HCT116 (cell line): ENCODE data around the gene THSD1. TPM values are rescaled to one million over a fixed set of nuclear protein-coding genes. Genes with fewer than 3 reads are reported as not detected.

Experiments
- ATAC-seq: fragments of 200-7000 bp; cut with Tn5 transposase; 2 replicates; pipeline ENCODE4 v1.9.1; 2020; ENCODE audit warnings: mild to moderate bottlenecking, moderate library complexity
- BruUV-seq: library from RNA; stranded (reverse); fragments of 400-500 nt; replicated peaks from 2 replicates; lab custom pipeline; 2021; lab: Mats Ljungman, UMichigan
- CTCF ChIA-PET: fragments of 300-600 bp; sonication (Branson Sonifier 250); formaldehyde crosslinking; loops from one replicate; lab custom pipeline; 2021; ENCODE audit warnings: antibody characterized with exemption; lab: Charles Lee
- POLR2A ChIA-PET: fragments of 300-600, 350-600 bp; sonication (Branson Sonifier 250); formaldehyde crosslinking; loops from one replicate; lab custom pipeline; 2021; ENCODE audit warnings: antibody characterized with exemption; lab: Charles Lee
- RAD21 ChIA-PET, 2 experiments: fragments of 300-600 bp; sonication (Branson Sonifier 250); formaldehyde crosslinking; loops; one replicate each; lab custom pipeline; 2023; ENCODE audit warnings: low total read pairs in 2 of 2; ENCODE audit not compliant: uncharacterized antibody in 2 of 2, unreplicated experiment in 2 of 2, low non-redundant PET in 1 of 2; lab: Charles Lee
- DNase-seq: peaks from one replicate; pipeline ENCODE4 v3.0.0-alpha.2; 2010; ENCODE audit warnings: low read depth, low spot score
- H2AFZ ChIP-seq: fragments of 200-600 bp; shearing (Covaris generic), sonication (generic); 2 replicates; pipeline ENCODE4 v1.6.1; 2017; ENCODE audit warnings: low read depth, mixed run types, mixed read lengths, antibody characterized with exemption, low read length; ENCODE audit not compliant: poor library complexity, severe bottlenecking
- H3K27ac ChIP-seq: 2 replicates; pipeline ENCODE4 v1.5.1; 2012; ENCODE audit warnings: low read depth, low read length
- H3K27me3 ChIP-seq: fragments of 200-600 bp; sonication (generic); 2 replicates; pipeline ENCODE4 v1.6.1; 2016; ENCODE audit warnings: mixed run types, low read length, mixed read lengths; ENCODE audit not compliant: insufficient read depth
- H3K36me3 ChIP-seq, 2 experiments: fragments of 200-500 bp in 1 of 2; fragments of 200-600 bp in 1 of 2; sonication (Bioruptor generic) in 1 of 2; sonication (generic) in 1 of 2; 2 replicates each; pipeline versions ENCODE4 v1.5.1 to v1.6.1; 2014 to 2016; ENCODE audit warnings: low read length in 2 of 2, inconsistent platforms in 1 of 2, mixed read lengths in 1 of 2, mixed run types in 1 of 2; ENCODE audit not compliant: insufficient read depth in 2 of 2, control insufficient read depth in 1 of 2
- H3K4me1 ChIP-seq, 2 experiments: fragments of 200-600 bp in 1 of 2; sonication (generic) in 1 of 2; 2 replicates each; pipeline versions ENCODE4 v1.5.1 to v1.6.1; 2012 to 2017; ENCODE audit warnings: low read length in 2 of 2, inconsistent platforms in 1 of 2, mild to moderate bottlenecking in 1 of 2, mixed read lengths in 1 of 2, mixed run types in 1 of 2, moderate library complexity in 1 of 2; ENCODE audit not compliant: insufficient read depth in 2 of 2, control insufficient read depth in 1 of 2
- H3K4me2 ChIP-seq: fragments of 200-600 bp; sonication (generic); 2 replicates; pipeline ENCODE4 v1.6.1; 2017; ENCODE audit warnings: mixed run types, low read length, mixed read lengths
- H3K4me3 ChIP-seq, 2 experiments: fragments of 200-600 bp in 1 of 2; sonication (generic) in 1 of 2; replicated peaks in 1 of 2; 2 replicates each; pipeline ENCODE4 v1.5.1; 2011 to 2016; ENCODE audit warnings: low read length in 2 of 2, control low read depth in 1 of 2, low read depth in 1 of 2, mild to moderate bottlenecking in 1 of 2, mixed read lengths in 1 of 2, mixed run types in 1 of 2
- H3K79me2 ChIP-seq: fragments of 200-600 bp; sonication (generic); 2 replicates; pipeline ENCODE4 v1.6.1; 2017; ENCODE audit warnings: mild to moderate bottlenecking, mixed run types, low read length, moderate library complexity, mixed read lengths; ENCODE audit not compliant: insufficient read depth
- H3K9ac ChIP-seq: fragments of 200-600 bp; sonication (generic); 2 replicates; pipeline ENCODE4 v1.6.1; 2016; ENCODE audit warnings: low read length, mixed read lengths
- H3K9me2 ChIP-seq: fragments of 200-600 bp; sonication (generic), shearing (Covaris generic); 2 replicates; pipeline ENCODE4 v1.6.1; 2017; ENCODE audit warnings: mixed run types, mild to moderate bottlenecking, moderate library complexity; ENCODE audit not compliant: insufficient read depth
- H3K9me3 ChIP-seq, 2 experiments: fragments of 200-500 bp in 1 of 2; fragments of 200-600 bp in 1 of 2; sonication (Bioruptor generic) in 1 of 2; sonication (generic) in 1 of 2; 2 replicates each; pipeline ENCODE4 v1.6.1; 2014 to 2017; ENCODE audit warnings: low read length in 2 of 2, mixed read lengths in 2 of 2, inconsistent platforms in 1 of 2, low read depth in 1 of 2, mild to moderate bottlenecking in 1 of 2, mixed run types in 1 of 2, moderate library complexity in 1 of 2; ENCODE audit not compliant: control insufficient read depth in 1 of 2, insufficient read depth in 1 of 2
- H4K20me1 ChIP-seq: fragments of 200-600 bp; sonication (generic), shearing (Covaris generic); 2 replicates; pipeline ENCODE4 v1.6.1; 2017; ENCODE audit warnings: mixed run types, mild to moderate bottlenecking, moderate library complexity; ENCODE audit not compliant: insufficient read depth
- ATF3 ChIP-seq: IDR thresholded peaks from 2 replicates; pipeline ENCODE4 v1.6.1; 2012
- CBX3 ChIP-seq: IDR thresholded peaks from 2 replicates; pipeline ENCODE4 v1.6.1; 2012; ENCODE audit warnings: low read depth
- FOSL1 ChIP-seq: IDR thresholded peaks from 2 replicates; pipeline ENCODE4 v1.6.1; 2012; ENCODE audit warnings: low read depth
- MAX ChIP-seq: IDR thresholded peaks from 2 replicates; pipeline ENCODE4 v1.6.1; 2012
- POLR2AphosphoS5 ChIP-seq: IDR thresholded peaks from 2 replicates; pipeline ENCODE4 v1.6.1; 2011; ENCODE audit warnings: mild to moderate bottlenecking, low read depth, low read length, moderate library complexity
- RAD21 ChIP-seq: IDR thresholded peaks from 2 replicates; pipeline ENCODE4 v1.6.1; 2012; ENCODE audit warnings: low read depth, mild to moderate bottlenecking
- SIN3A ChIP-seq: IDR thresholded peaks from 2 replicates; pipeline ENCODE4 v1.6.1; 2012; ENCODE audit warnings: low read depth
- SP1 ChIP-seq: IDR thresholded peaks from 2 replicates; pipeline ENCODE4 v1.6.1; 2012; ENCODE audit warnings: low read depth
- SRF ChIP-seq: IDR thresholded peaks from 2 replicates; pipeline ENCODE4 v1.6.1; 2012; ENCODE audit warnings: low read depth
- TCF7L2 ChIP-seq: IDR thresholded peaks from 2 replicates; pipeline ENCODE4 v1.7.0; 2011; ENCODE audit warnings: borderline replicate concordance, inconsistent platforms; ENCODE audit not compliant: insufficient read depth, insufficient read length; ENCODE audit errors: extremely low read depth
- YY1 ChIP-seq: IDR thresholded peaks from 2 replicates; pipeline ENCODE4 v1.6.1; 2011; ENCODE audit warnings: low read length, low read depth, moderate library complexity, mild to moderate bottlenecking; ENCODE audit not compliant: insufficient replicate concordance; ENCODE audit errors: extremely low read depth
- ZFX ChIP-seq: fragments of 450-650 bp; IDR thresholded peaks from 2 replicates; pipeline ENCODE4 v1.6.1; 2017
- intact Hi-C: fragments of 100-400 bp; cut with micrococcal nuclease; formaldehyde crosslinking; loops from 2 replicates; pipeline ENCODE4 v1.10.0; 2022
- total RNA-seq: library from RNA; stranded (reverse); gene quantifications from one replicate; pipeline ENCODE4 v1.2.1, GENCODE V29; 2021; ENCODE audit not compliant: unreplicated experiment

THSD1 gene
- total RNA-seq, 1 experiment from 2014 or later = 0.76 TPM

- ATAC-seq (no peak), DNase-seq (no peak)
- intact Hi-C loops = no loop called here
- Histone ChIP-seq H3K4me1 (no peaks in the 10 kb centered on the region), H3K36me3 (no peaks in the 10 kb centered on the region), H3K4me2 (no peak overlapping the region), H2AFZ (no peak overlapping the region), H3K9ac (no peak overlapping the region), H3K79me2 (no peaks in the 10 kb centered on the region), H3K4me3 (no peak overlapping the region), H3K27me3 (no peaks in the 10 kb centered on the region), H3K9me2 (no peaks in the 10 kb centered on the region), H4K20me1 (no peaks in the 10 kb centered on the region), H3K27ac (no peak overlapping the region), H3K9me3 (no peaks in the 10 kb centered on the region)
- ChIA-PET POLR2A (no interaction called here), RAD21 (no interaction called here), CTCF (no interaction called here)
- TF ChIP-seq CBX3 = no peak
- TF ChIP-seq RAD21 = no peak
- no peak for TF ChIP-seq ZFX
- TF ChIP-seq MAX = no peak
- no peak for TF ChIP-seq FOSL1
- no TSS peak for BruUV-seq
Observed at GRCh38 chr13:52399046-52399445, 6.9 kb downstream of the THSD1 start.

- H3K9me3 ChIP-seq = no peaks in the 10 kb centered on the region
- no peak overlapping the region for H3K9ac ChIP-seq
- DNase-seq (no peak), ATAC-seq (no peak)
- H3K4me1 ChIP-seq = no peaks in the 10 kb centered on the region
- no peak overlapping the region for H3K4me3 ChIP-seq
- H3K4me2 ChIP-seq = no peak overlapping the region
- no peak for TF ChIP-seq ATF3
- TF ChIP-seq TCF7L2 = no peak
- TF ChIP-seq POLR2AphosphoS5 = no peak
- TF ChIP-seq RAD21 = no peak
- no peak for TF ChIP-seq FOSL1
- TF ChIP-seq SIN3A = no peak
- no peak for TF ChIP-seq SRF
- no peak for TF ChIP-seq YY1
- no peak for TF ChIP-seq SP1
- TF ChIP-seq MAX = no peak
- H4K20me1 ChIP-seq = no peaks in the 10 kb centered on the region
- no peak overlapping the region for H2AFZ ChIP-seq
- POLR2A ChIA-PET = no interaction called here
- no peaks in the 10 kb centered on the region for H3K27me3 ChIP-seq
- H3K9me2 ChIP-seq = no peaks in the 10 kb centered on the region
- H3K36me3 ChIP-seq = no peaks in the 10 kb centered on the region
- intact Hi-C loops = no loop called here
- RAD21 ChIA-PET = no interaction called here
- no TSS peak for BruUV-seq
- H3K27ac ChIP-seq = no peak overlapping the region
- H3K79me2 ChIP-seq = no peaks in the 10 kb centered on the region
- CTCF ChIA-PET = no interaction called here
Observed at GRCh38 chr13:52395704-52396103, 10.3 kb downstream of the THSD1 start.
